CD4-positive, alpha-beta T cell (primary cell): ENCODE measurements around the gene TET2. TPM values are rescaled to one million over a fixed set of nuclear protein-coding genes. Genes with fewer than 3 reads are reported as not detected.

Experiments used
- ATAC-seq: fragments of 200-7000 bp; cut with Tn5 transposase; one replicate; pipeline ENCODE4 v1.10.0; 2022; ENCODE audit warnings: mild to moderate bottlenecking; ENCODE audit not compliant: poor library complexity
- CTCF ChIA-PET: fragments of 350-600 bp; sonication (Branson Sonifier 250); formaldehyde crosslinking; loops from one replicate; lab custom pipeline; 2021; ENCODE audit warnings: antibody characterized with exemption, inconsistent platforms; lab: Charles Lee
- POLR2A ChIA-PET: fragments of 350-600 bp; sonication (Branson Sonifier 250); formaldehyde crosslinking; loops from one replicate; lab custom pipeline; 2021; ENCODE audit warnings: antibody characterized with exemption, inconsistent platforms; lab: Charles Lee
- DNase-seq, 14 experiments: peaks; one replicate each; pipeline ENCODE4 v3.0.0-alpha.2; 2013 to 2020; ENCODE audit warnings: mixed read lengths in 2 of 14
- H3K27ac ChIP-seq, 2 donors: one replicate each; pipeline versions ENCODE4 v1.5.1 to v1.7.0; 2013; ENCODE audit warnings: low read length in 2 of 2, low read depth in 1 of 2, mild to moderate bottlenecking in 1 of 2
- H3K27me3 ChIP-seq, 2 experiments: 1 replicate in 1 of 2; 2 replicates in 1 of 2; pipeline versions ENCODE4 v1.6.1 to v1.7.0; 2013; ENCODE audit warnings: low read length in 2 of 2, control low read depth in 1 of 2, mild to moderate bottlenecking in 1 of 2, moderate library complexity in 1 of 2; ENCODE audit not compliant: insufficient read depth in 2 of 2, control insufficient read depth in 1 of 2
- H3K36me3 ChIP-seq: one replicate; pipeline ENCODE4 v1.6.1; 2013; ENCODE audit warnings: low read length, control low read depth; ENCODE audit not compliant: insufficient read depth
- H3K4me1 ChIP-seq: one replicate; pipeline ENCODE4 v1.6.1; 2013; ENCODE audit warnings: low read length, control low read depth; ENCODE audit not compliant: insufficient read depth
- H3K4me3 ChIP-seq: one replicate; pipeline ENCODE4 v1.5.1; 2013; ENCODE audit warnings: mild to moderate bottlenecking, low read length, moderate library complexity
- H3K9me3 ChIP-seq, 2 experiments: 1 replicate in 1 of 2; 2 replicates in 1 of 2; pipeline versions ENCODE4 v1.6.1 to v1.7.0; 2013; ENCODE audit warnings: low read length in 2 of 2, mild to moderate bottlenecking in 2 of 2, control low read depth in 1 of 2, moderate library complexity in 1 of 2; ENCODE audit not compliant: control insufficient read depth in 1 of 2, insufficient read depth in 1 of 2
- H3K27ac Mint-ChIP-seq: one replicate; pipeline ENCODE4 v1.8.0; 2020; ENCODE audit warnings: mixed read lengths
- H3K27me3 Mint-ChIP-seq: one replicate; pipeline ENCODE4 v1.8.0; 2021; ENCODE audit warnings: mixed read lengths
- H3K36me3 Mint-ChIP-seq: one replicate; pipeline ENCODE4 v1.8.0; 2021; ENCODE audit warnings: low read depth, mixed read lengths
- H3K4me1 Mint-ChIP-seq: one replicate; pipeline ENCODE4 v1.8.0; 2021; ENCODE audit warnings: low read depth, mixed read lengths
- H3K4me3 Mint-ChIP-seq: one replicate; pipeline ENCODE4 v1.8.0; 2020; ENCODE audit warnings: mild to moderate bottlenecking, mixed read lengths
- H3K9me3 Mint-ChIP-seq: one replicate; pipeline ENCODE4 v1.8.0; 2020; ENCODE audit warnings: mixed read lengths
- CTCF ChIP-seq: fragments of 200-600 bp; IDR thresholded peaks from one replicate; pipeline ENCODE4 v1.8.0; 2022; ENCODE audit warnings: antibody characterized with exemption, mild to moderate bottlenecking
- intact Hi-C, 2 experiments: fragments of 100-400 bp; cut with DNase I in 1 of 2; cut with micrococcal nuclease in 1 of 2; formaldehyde crosslinking; loops; one replicate each; pipeline versions ENCODE4 v1.15.1 to v1.9.0; 2023 to 2025; cut with DNase I, micrococcal nuclease
- total RNA-seq, 174 experiments: library from RNA in 2 of 174; stranded (reverse) in 2 of 174; gene quantifications; one replicate each; pipeline ENCODE4 v1.2.3 and lab custom pipeline; 2021 to 2026

TET2 gene
- total RNA-seq, 2 experiments from 2014 or later, result 31.0 to 32.0 TPM

- Mint-ChIP-seq H3K4me1 (peaks cover 32% of the 10 kb centered on the region), H3K36me3 (peaks cover 24% of the 10 kb centered on the region), H3K9me3 (peaks cover 9% of the 10 kb centered on the region), H3K27me3 (no peaks in the 10 kb centered on the region), H3K27ac (no peak overlapping the region), H3K4me3 (no peak overlapping the region)
- ATAC-seq (no peak), DNase-seq (no peak)
- Histone ChIP-seq H3K27me3 (no peaks in the 10 kb centered on the region), H3K27ac (no peak overlapping the region), H3K36me3 (no peaks in the 10 kb centered on the region), H3K4me3 (no peak overlapping the region), H3K4me1 (no peaks in the 10 kb centered on the region), H3K9me3 (no peaks in the 10 kb centered on the region)
- ChIA-PET POLR2A (interaction anchor here (1.0 kb wide), 1 partner anchor 33 kb away, joined by 5 read pairs; no protein-coding TSS in a partner anchor), CTCF (no interaction called here)
- intact Hi-C loops, result no loop called here
- TF ChIP-seq CTCF, result no peak
Observed at GRCh38 chr4:105179539-105180401, 33.1 kb downstream of the TET2 start.

- Histone ChIP-seq H3K27ac (no peak overlapping the region), H3K9me3 (no peaks in the 10 kb centered on the region), H3K4me3 (no peak overlapping the region), H3K27me3 (no peaks in the 10 kb centered on the region), H3K4me1 (no peaks in the 10 kb centered on the region), H3K36me3 (no peaks in the 10 kb centered on the region)
- H3K27ac Mint-ChIP-seq, result no peak overlapping the region
- intact Hi-C loops, result no loop called here
- H3K4me3 Mint-ChIP-seq, result no peak overlapping the region
- ATAC-seq (no peak), DNase-seq (no peak)
- POLR2A ChIA-PET, result interaction anchor here (1.3 kb wide), 1 partner anchor 293 kb away, joined by 3 read pairs; the partner anchor contains the start of gene PPA2
- peaks cover 9% of the 10 kb centered on the region for H3K9me3 Mint-ChIP-seq
- no peak for TF ChIP-seq CTCF
- H3K27me3 Mint-ChIP-seq, result no peaks in the 10 kb centered on the region
- CTCF ChIA-PET, result no interaction called here
- H3K4me1 Mint-ChIP-seq, result peaks cover 37% of the 10 kb centered on the region
- H3K36me3 Mint-ChIP-seq, result peaks cover 10% of the 10 kb centered on the region
Observed at GRCh38 chr4:105181259-105181658, 34.6 kb downstream of the TET2 start.

GRCh38 chr4:105182211-105182610 is 35.5 kb downstream of the TET2 start:
- no peak for DNase-seq
- H3K36me3 ChIP-seq, result no peaks in the 10 kb centered on the region
- no peak overlapping the region for H3K4me3 ChIP-seq
- ChIA-PET POLR2A (interaction anchor here (1.1 to 1.3 kb wide), 2 partner anchors 12 to 292 kb away, joined by 3 read pairs; partner anchors contain the start of gene PPA2), CTCF (no interaction called here)
- H3K27ac Mint-ChIP-seq, result no peak overlapping the region
- ATAC-seq, result no peak
- no peaks in the 10 kb centered on the region for H3K9me3 ChIP-seq
- peaks cover 1% of the 10 kb centered on the region for H3K36me3 Mint-ChIP-seq
- no peaks in the 10 kb centered on the region for H3K27me3 Mint-ChIP-seq
- no peak overlapping the region for H3K27ac ChIP-seq
- H3K4me3 Mint-ChIP-seq, result no peak overlapping the region
- H3K4me1 Mint-ChIP-seq, result peaks cover 37% of the 10 kb centered on the region
- no peaks in the 10 kb centered on the region for H3K4me1 ChIP-seq
- H3K27me3 ChIP-seq, result no peaks in the 10 kb centered on the region
- intact Hi-C loops, result no loop called here
- no peak for TF ChIP-seq CTCF
- H3K9me3 Mint-ChIP-seq, result peaks cover 1% of the 10 kb centered on the region
